ENCODE data around the gene NUAK1.
"Not testable (repeated sequence)": the region's sequence is repeated elsewhere in the genome, so short reads cannot be mapped to it uniquely, and the experiment has no call there.

Gene NUAK1

GRCh38 chr12:106037524-106038298 is 101.0 kb downstream of the NUAK1 start:
- DNase-seq (ENCODE audit: extremely low read depth in 1 of 2, low read depth in 1 of 2) = no peak

- no peak for DNase-seq (ENCODE audit: extremely low read depth in 1 of 2, low read depth in 1 of 2)
These were observed 103.3 kb downstream of the NUAK1 start for GRCh38 chr12:106035421-106035820.

GRCh38 chr12:106034316-106034715 is 104.4 kb downstream of the NUAK1 start:
- DNase-seq (ENCODE audit: extremely low read depth in 1 of 2, low read depth in 1 of 2) = no peak

- DNase-seq (ENCODE audit: extremely low read depth in 1 of 2, low read depth in 1 of 2) = no peak
These were observed 105.5 kb downstream of the NUAK1 start for GRCh38 chr12:106033161-106033675.

GRCh38 chr12:106032623-106032925 is 106.2 kb downstream of the NUAK1 start:
- DNase-seq (ENCODE audit: extremely low read depth in 1 of 2, low read depth in 1 of 2) = no peak

GRCh38 chr12:106031761-106032622 is 106.8 kb downstream of the NUAK1 start:
- DNase-seq (ENCODE audit: extremely low read depth in 1 of 2, low read depth in 1 of 2) = no peak

GRCh38 chr12:106030210-106031071 is 108.3 kb downstream of the NUAK1 start:
- DNase-seq (ENCODE audit: extremely low read depth in 1 of 2, low read depth in 1 of 2) = peak in 1 of 2 donors; percentile 2

GRCh38 chr12:106029532-106029931 is 109.2 kb downstream of the NUAK1 start:
- DNase-seq (ENCODE audit: extremely low read depth in 1 of 2, low read depth in 1 of 2) = no peak

- no peak for DNase-seq (ENCODE audit: extremely low read depth in 1 of 2, low read depth in 1 of 2)
These were observed 110.8 kb downstream of the NUAK1 start for GRCh38 chr12:106027911-106028310.

- no peak for DNase-seq (ENCODE audit: extremely low read depth in 1 of 2, low read depth in 1 of 2)
These were observed 111.5 kb downstream of the NUAK1 start for GRCh38 chr12:106027286-106027685.

- DNase-seq (ENCODE audit: extremely low read depth in 1 of 2, low read depth in 1 of 2) = no peak
These were observed 113.6 kb downstream of the NUAK1 start for GRCh38 chr12:106025129-106025528.

- no peak for DNase-seq (ENCODE audit: extremely low read depth in 1 of 2, low read depth in 1 of 2)
These were observed 115.7 kb downstream of the NUAK1 start for GRCh38 chr12:106023039-106023438.

GRCh38 chr12:106022568-106023012 is 116.2 kb downstream of the NUAK1 start:
- no peak for DNase-seq (ENCODE audit: extremely low read depth in 1 of 2, low read depth in 1 of 2)

GRCh38 chr12:106021516-106021915 is 117.2 kb downstream of the NUAK1 start:
- DNase-seq (ENCODE audit: extremely low read depth in 1 of 2, low read depth in 1 of 2) = no peak

- no peak for DNase-seq (ENCODE audit: extremely low read depth in 1 of 2, low read depth in 1 of 2)
These were observed 118.0 kb downstream of the NUAK1 start for GRCh38 chr12:106020736-106021135.

- DNase-seq (ENCODE audit: extremely low read depth in 1 of 2, low read depth in 1 of 2) = no peak
These were observed 119.6 kb downstream of the NUAK1 start for GRCh38 chr12:106019144-106019543.

GRCh38 chr12:106018286-106018685 is 120.5 kb downstream of the NUAK1 start:
- DNase-seq (ENCODE audit: extremely low read depth in 1 of 2, low read depth in 1 of 2) = no peak

GRCh38 chr12:106016601-106017278 is 122.0 kb downstream of the NUAK1 start:
- not testable (repeated sequence) for DNase-seq (ENCODE audit: extremely low read depth in 1 of 2, low read depth in 1 of 2)

- DNase-seq (ENCODE audit: extremely low read depth in 1 of 2, low read depth in 1 of 2) = no peak
These were observed 123.1 kb downstream of the NUAK1 start for GRCh38 chr12:106015646-106016045.

- DNase-seq (ENCODE audit: extremely low read depth in 1 of 2, low read depth in 1 of 2) = no peak
These were observed 124.8 kb downstream of the NUAK1 start for GRCh38 chr12:106013941-106014340.
